ENCODE measurements around the gene ISG15.
"Not testable (repeated sequence)": the region's sequence is repeated elsewhere in the genome, so short reads cannot be mapped to it uniquely, and the experiment has no call there.

ISG15 gene

GRCh38 chr1:995665-996633 lies 17.3 kb upstream of the ISG15 start:
- DNase-seq, result no peak

GRCh38 chr1:996851-997712 lies 16.2 kb upstream of the ISG15 start:
- no peak for DNase-seq

- no peak for DNase-seq
Observed at GRCh38 chr1:997713-997992, 15.6 kb upstream of the ISG15 start.

- DNase-seq, result no peak
Observed at GRCh38 chr1:997993-998744, 15.1 kb upstream of the ISG15 start.

GRCh38 chr1:998745-998994 lies 14.6 kb upstream of the ISG15 start:
- DNase-seq, result no peak

GRCh38 chr1:998995-999724 lies 14.1 kb upstream of the ISG15 start:
- DNase-seq, result no peak

GRCh38 chr1:999725-1000356 lies 13.5 kb upstream of the ISG15 start, which contains the start of gene HES4:
Gene HES4, minus strand, starts transcription at chr1:1000097. Its CDS starts 124 bp downstream, at chr1:999973.
- DNase-seq, result peak; percentile 88

GRCh38 chr1:1000357-1001056 lies 12.8 kb upstream of the ISG15 start:
- peak; percentile 71 for DNase-seq

- no peak for DNase-seq
Observed at GRCh38 chr1:1001057-1001783, 12.1 kb upstream of the ISG15 start.

- DNase-seq, result no peak
Observed at GRCh38 chr1:1003618-1004419, 9.5 kb upstream of the ISG15 start.

- DNase-seq, result no peak
Observed at GRCh38 chr1:1004420-1004779, 8.9 kb upstream of the ISG15 start.

- DNase-seq, result peak; percentile 49
Observed at GRCh38 chr1:1004780-1005697, 8.3 kb upstream of the ISG15 start.

- DNase-seq, result no peak
Observed at GRCh38 chr1:1005774-1006304, 7.5 kb upstream of the ISG15 start.

GRCh38 chr1:1006305-1007159 lies 6.8 kb upstream of the ISG15 start:
- no peak for DNase-seq

GRCh38 chr1:1010131-1010530 lies 3.2 kb upstream of the ISG15 start:
- not testable (repeated sequence) for DNase-seq

GRCh38 chr1:1011396-1011949 lies 1.8 kb upstream of the ISG15 start:
- no peak for DNase-seq

GRCh38 chr1:1012736-1013104 lies 577 bp upstream of the ISG15 start:
- not testable (repeated sequence) for DNase-seq

All from DMS153 (cell line).